RKO (cell line): ENCODE results near the gene RPS27L.
"Not testable (repeated sequence)": the region's sequence is repeated elsewhere in the genome, so short reads cannot be mapped to it uniquely, and the experiment has no call there.

Experiments used
- DNase-seq: peaks from one replicate; pipeline ENCODE4 v3.0.0-alpha.2; 2016; ENCODE audit warnings: low spot score

The RPS27L gene

GRCh38 chr15:63140936-63141335 is 16.3 kb downstream of the RPS27L start:
- no peak for DNase-seq

GRCh38 chr15:63136742-63137141 is 20.5 kb downstream of the RPS27L start:
- no peak for DNase-seq

- peak; percentile 91 for DNase-seq
These were observed 21.5 kb downstream of the RPS27L start for GRCh38 chr15:63135804-63136203.

GRCh38 chr15:63135281-63135680 is 22.0 kb downstream of the RPS27L start:
- DNase-seq: no peak

GRCh38 chr15:63134245-63134985 is 22.9 kb downstream of the RPS27L start:
- DNase-seq: no peak

- no peak for DNase-seq
These were observed 23.5 kb downstream of the RPS27L start for GRCh38 chr15:63133786-63134185.

- no peak for DNase-seq
These were observed 30.6 kb downstream of the RPS27L start for GRCh38 chr15:63126726-63127125.

- no peak for DNase-seq
These were observed 32.8 kb downstream of the RPS27L start for GRCh38 chr15:63124506-63124905.

GRCh38 chr15:63122002-63122875 is 35.0 kb downstream of the RPS27L start:
- DNase-seq: peak; percentile 79

- DNase-seq: peak; percentile 90
These were observed 35.8 kb downstream of the RPS27L start, which contains the start of gene LACTB for GRCh38 chr15:63121382-63122001. Gene LACTB (plus strand): TSS chr15:63121861. CDS start chr15:63121872, 11 bp downstream.

GRCh38 chr15:63118854-63119253 is 38.4 kb downstream of the RPS27L start:
- DNase-seq: no peak

GRCh38 chr15:63114465-63114864 is 42.8 kb downstream of the RPS27L start:
- DNase-seq: no peak

GRCh38 chr15:63112871-63113270 is 44.4 kb downstream of the RPS27L start:
- DNase-seq: no peak

GRCh38 chr15:63111481-63111880 is 45.8 kb downstream of the RPS27L start:
- no peak for DNase-seq

- no peak for DNase-seq
These were observed 46.8 kb downstream of the RPS27L start for GRCh38 chr15:63110428-63111026.

- DNase-seq: no peak
These were observed 47.4 kb downstream of the RPS27L start for GRCh38 chr15:63109920-63110319.

- no peak for DNase-seq
These were observed 47.8 kb downstream of the RPS27L start for GRCh38 chr15:63109498-63109897.

- DNase-seq: no peak
These were observed 49.3 kb downstream of the RPS27L start for GRCh38 chr15:63107895-63108546.

- not testable (repeated sequence) for DNase-seq
These were observed 51.9 kb downstream of the RPS27L start for GRCh38 chr15:63105354-63105753.

- no peak for DNase-seq
These were observed 52.5 kb downstream of the RPS27L start for GRCh38 chr15:63104727-63105126.

GRCh38 chr15:63103416-63103815 is 53.9 kb downstream of the RPS27L start:
- no peak for DNase-seq

- DNase-seq: not testable (repeated sequence)
These were observed 57.7 kb downstream of the RPS27L start for GRCh38 chr15:63099581-63099980.
